Measurements from ENCODE around the gene CASP10. TPM values are rescaled to one million over a fixed set of nuclear protein-coding genes. Genes with fewer than 3 reads are reported as not detected.
A peak's percentile ranks its signal among the peaks of the same experiment; 100 is the strongest.

Gene CASP10
- total RNA-seq, 4 donors from 2014 or later: 13.5 to 47.0 (median 15.3) TPM

GRCh38 chr2:201208563-201209252 is 25.8 kb downstream of the CASP10 start:
- DNase-seq (ENCODE audit: low spot score) (no peak), ATAC-seq (ENCODE audit: low FRiP score) (no peak)
- TF ChIP-seq, protein P1, sequence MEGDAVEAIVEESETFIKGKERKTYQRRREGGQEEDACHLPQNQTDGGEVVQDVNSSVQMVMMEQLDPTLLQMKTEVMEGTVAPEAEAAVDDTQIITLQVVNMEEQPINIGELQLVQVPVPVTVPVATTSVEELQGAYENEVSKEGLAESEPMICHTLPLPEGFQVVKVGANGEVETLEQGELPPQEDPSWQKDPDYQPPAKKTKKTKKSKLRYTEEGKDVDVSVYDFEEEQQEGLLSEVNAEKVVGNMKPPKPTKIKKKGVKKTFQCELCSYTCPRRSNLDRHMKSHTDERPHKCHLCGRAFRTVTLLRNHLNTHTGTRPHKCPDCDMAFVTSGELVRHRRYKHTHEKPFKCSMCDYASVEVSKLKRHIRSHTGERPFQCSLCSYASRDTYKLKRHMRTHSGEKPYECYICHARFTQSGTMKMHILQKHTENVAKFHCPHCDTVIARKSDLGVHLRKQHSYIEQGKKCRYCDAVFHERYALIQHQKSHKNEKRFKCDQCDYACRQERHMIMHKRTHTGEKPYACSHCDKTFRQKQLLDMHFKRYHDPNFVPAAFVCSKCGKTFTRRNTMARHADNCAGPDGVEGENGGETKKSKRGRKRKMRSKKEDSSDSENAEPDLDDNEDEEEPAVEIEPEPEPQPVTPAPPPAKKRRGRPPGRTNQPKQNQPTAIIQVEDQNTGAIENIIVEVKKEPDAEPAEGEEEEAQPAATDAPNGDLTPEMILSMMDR (IDR thresholded peaks at IDR 0.05): no peak

GRCh38 chr2:201215963-201216362 is 33.0 kb downstream of the CASP10 start:
- no peak for DNase-seq (ENCODE audit: low spot score)
- TF ChIP-seq, protein P1 (IDR thresholded peaks at IDR 0.05): no peak
- ATAC-seq (ENCODE audit: low FRiP score): no peak

- ATAC-seq (ENCODE audit: low FRiP score) (no peak), DNase-seq (ENCODE audit: low spot score) (no peak)
- TF ChIP-seq, protein P1 (IDR thresholded peaks at IDR 0.05): no peak
These were observed 34.0 kb downstream of the CASP10 start for GRCh38 chr2:201216918-201217317.

DNA sequence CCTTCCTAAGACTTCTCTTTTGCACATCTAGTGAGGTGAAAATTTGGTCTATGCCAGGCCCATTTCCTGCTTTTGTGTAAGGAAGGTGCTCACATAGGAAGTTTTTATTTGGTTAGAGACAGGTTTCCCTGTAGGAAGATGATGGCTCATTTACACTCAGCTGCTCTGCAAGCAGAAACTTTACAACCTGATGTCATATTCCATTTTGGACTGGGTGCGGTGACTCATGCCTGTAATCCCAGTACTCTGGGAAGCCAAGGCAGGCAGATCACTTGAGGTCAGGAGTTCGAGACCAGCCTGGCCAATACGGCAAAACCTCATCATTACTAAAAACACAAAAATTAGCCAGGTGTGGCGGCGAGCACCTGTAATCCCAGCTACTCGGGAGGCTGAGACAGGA is 35.8 kb downstream of the CASP10 start:
- peak; percentile 11 for ATAC-seq (ENCODE audit: low FRiP score)
- TF ChIP-seq, protein P1 (IDR thresholded peaks at IDR 0.05): no peak
- DNase-seq (ENCODE audit: low spot score): no peak

- DNase-seq (ENCODE audit: low spot score): no peak
- TF ChIP-seq, protein P1 (IDR thresholded peaks at IDR 0.05): no peak
- ATAC-seq (ENCODE audit: low FRiP score): no peak
These were observed 36.6 kb downstream of the CASP10 start for GRCh38 chr2:201219328-201220096.

GRCh38 chr2:201220102-201220570 is 37.2 kb downstream of the CASP10 start:
- no peak for DNase-seq (ENCODE audit: low spot score)
- TF ChIP-seq, protein P1 (IDR thresholded peaks at IDR 0.05): no peak
- ATAC-seq (ENCODE audit: low FRiP score): no peak
